ENCODE results near the gene LCLAT1.

- TF ChIP-seq, protein P1, sequence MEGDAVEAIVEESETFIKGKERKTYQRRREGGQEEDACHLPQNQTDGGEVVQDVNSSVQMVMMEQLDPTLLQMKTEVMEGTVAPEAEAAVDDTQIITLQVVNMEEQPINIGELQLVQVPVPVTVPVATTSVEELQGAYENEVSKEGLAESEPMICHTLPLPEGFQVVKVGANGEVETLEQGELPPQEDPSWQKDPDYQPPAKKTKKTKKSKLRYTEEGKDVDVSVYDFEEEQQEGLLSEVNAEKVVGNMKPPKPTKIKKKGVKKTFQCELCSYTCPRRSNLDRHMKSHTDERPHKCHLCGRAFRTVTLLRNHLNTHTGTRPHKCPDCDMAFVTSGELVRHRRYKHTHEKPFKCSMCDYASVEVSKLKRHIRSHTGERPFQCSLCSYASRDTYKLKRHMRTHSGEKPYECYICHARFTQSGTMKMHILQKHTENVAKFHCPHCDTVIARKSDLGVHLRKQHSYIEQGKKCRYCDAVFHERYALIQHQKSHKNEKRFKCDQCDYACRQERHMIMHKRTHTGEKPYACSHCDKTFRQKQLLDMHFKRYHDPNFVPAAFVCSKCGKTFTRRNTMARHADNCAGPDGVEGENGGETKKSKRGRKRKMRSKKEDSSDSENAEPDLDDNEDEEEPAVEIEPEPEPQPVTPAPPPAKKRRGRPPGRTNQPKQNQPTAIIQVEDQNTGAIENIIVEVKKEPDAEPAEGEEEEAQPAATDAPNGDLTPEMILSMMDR (IDR thresholded peaks at IDR 0.05): no peak
- TF ChIP-seq POLR2AphosphoS5 (IDR thresholded peaks at IDR 0.05) (no peak), POLR2A (IDR thresholded peaks at IDR 0.05) (no peak)
Observed at GRCh38 chr2:30512243-30512886, 65.3 kb downstream of the LCLAT1 start.
